GM18498 (cell line): ENCODE data around the gene RTN4IP1.
"Not testable (repeated sequence)": the region's sequence is repeated elsewhere in the genome, so short reads cannot be mapped to it uniquely, and the experiment has no call there.

ENCODE experiments used
- ATAC-seq: cut with Tn5 transposase; IDR thresholded peaks from one replicate; pipeline ENCODE4 v1.9.1; 2021; ENCODE audit warnings: mild to moderate bottlenecking, moderate library complexity; ENCODE audit not compliant: unreplicated experiment

The RTN4IP1 gene

DNA sequence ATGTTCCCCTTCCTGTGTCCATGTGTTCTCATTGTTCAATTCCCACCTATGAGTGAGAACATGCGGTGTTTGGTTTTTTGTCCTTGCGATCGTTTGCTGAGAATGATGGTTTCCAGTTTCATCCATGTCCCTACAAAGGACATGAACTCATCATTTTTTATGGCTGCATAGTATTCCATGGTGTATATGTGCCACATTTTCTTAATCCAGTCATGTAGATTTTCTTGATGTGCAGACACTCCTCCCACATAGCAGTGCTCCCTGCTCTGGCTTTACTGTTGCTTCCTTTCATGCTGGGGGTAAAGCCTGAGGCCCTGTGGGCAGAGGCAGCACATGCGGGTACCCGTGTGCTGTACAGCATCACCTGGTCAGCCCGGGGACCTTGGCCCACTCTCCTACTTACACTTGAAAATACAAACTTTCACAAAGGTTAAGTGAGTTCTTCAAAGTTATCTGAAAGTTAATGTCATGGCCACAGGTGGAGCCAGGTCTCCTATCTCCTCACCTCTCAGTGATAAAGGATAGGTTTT lies 80.3 kb downstream of the RTN4IP1 start:
- not testable (repeated sequence) for ATAC-seq

DNA sequence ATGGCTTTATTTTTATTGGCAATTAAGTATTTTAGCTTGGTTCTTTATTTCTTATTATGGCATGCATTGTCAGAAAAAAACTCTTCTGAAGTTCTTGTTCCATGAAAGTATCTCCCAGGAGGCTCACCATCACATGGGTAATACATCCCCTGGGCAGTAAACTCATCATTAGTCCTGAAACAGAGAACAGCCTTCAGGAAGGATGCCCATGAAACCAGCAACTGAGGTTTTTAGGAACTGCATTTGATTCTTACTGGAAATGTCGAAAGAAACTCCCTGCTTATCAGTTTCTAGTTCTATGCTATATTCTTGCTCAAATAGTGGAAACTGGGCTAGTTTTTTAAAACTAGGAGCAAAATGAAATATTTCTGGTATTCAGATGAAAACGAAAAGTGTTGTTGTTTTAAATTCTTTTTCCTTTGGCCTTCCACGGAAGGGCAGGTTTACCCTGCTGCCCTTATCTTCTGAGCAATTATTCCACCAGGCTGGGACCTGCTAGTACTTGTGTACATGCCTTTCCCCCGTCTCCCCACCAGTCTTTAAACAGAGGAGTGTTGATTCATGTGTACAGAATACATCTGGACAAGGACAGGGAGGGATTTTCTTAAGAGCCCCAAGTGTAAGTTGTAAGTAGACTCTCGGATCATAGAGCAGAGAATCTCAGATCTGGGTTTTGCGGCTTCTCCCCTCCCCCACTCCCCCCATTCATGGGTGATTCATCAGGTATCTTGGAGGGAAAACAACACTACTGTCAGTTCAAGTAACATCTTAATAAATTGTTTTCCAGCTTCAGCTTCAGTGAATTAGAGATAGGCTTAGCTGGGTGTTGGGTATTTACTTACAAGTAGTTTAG lies 81.5 kb downstream of the RTN4IP1 start:
- ATAC-seq: no peak

DNA sequence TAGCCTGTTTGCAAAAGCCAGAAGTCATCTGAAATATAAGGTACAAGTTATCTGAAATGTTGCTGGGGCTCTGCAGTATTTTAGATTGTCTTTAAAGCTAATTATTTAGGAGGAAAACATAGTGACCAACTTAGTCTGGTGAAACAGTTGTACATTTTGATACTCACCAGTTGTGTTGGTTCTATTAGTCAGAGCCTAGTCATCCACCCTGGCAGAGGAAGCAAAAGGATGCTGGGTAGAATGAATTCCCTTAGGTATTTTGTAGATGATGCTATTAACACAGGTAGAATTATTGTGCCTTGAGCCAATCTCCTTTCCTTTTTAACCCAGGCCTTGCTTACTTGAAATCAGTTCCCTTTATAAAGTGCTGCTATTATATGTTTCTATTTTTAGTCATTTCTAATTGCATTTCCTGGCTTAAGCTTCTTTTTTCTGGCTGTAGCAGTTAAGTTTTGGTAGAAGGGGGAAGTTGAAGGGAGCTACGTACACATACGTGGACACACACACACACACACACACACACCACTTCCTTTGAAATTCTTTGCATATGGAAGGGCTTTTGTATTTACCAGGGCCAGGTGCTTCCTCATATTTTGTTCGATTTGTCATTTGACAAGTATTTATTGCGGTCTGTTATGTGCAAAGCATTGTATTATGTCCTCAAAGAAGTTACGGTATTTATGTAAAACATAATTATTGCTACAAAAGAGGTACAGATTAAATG lies 82.4 kb downstream of the RTN4IP1 start:
- no peak for ATAC-seq

DNA sequence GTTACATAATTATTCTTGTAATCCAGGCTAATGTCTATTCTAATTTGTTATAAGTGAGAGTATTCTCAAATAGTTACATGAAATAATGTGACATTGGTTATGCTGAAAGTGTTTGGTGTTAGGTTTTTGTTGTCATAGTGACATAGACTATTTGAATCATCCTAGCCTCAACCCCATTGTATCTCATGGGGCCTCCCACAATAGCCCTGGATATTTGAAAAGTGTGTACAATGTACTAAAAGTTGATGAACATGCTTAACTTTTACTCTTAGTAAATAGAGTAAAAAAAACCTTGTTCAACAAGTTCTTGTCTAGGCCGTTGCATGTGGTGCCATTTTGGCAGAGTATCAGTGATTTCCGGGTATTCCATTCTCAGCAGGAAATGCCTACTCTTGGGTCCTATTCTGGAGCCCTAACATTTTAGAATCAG lies 83.0 kb downstream of the RTN4IP1 start:
- ATAC-seq: no peak

DNA sequence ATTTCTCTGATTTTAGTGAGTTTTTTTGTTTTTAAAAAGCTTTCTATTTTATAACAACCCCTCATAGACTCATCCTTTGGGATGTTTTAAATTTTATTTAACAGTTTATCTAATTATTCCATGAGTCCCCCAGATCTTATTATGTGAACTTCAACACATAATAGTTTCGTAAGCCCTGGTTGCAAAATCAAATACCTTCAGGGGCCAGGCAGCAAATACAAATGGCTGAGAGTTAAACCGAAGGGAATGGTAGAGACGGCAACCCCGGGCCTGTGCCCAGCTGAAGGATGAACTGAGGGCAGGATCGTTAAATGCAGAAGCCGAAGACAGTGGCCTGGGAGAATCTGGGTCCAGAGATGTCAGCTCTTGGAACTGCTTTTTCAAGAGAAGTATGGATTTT lies 88.4 kb downstream of the RTN4IP1 start:
- ATAC-seq: no peak

DNA sequence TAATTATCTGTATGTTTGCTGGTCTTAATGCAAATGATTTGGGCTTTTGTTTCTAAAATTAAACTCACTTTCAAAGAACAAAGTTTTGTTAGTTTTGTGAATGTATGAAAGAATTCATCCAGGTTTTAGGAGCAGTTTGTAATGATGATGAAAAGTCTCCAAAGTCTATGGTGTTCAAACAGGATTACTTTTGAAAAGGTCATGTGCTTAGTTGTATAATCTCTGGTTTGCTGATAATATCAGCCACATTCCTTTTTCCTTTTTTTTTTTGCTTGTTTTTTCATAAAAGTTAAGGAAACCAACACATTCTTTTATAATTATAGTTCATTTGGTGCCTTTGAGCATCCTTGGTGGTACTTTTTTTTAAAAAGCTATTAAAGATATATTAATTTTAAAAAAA lies 88.9 kb downstream of the RTN4IP1 start:
- ATAC-seq: no peak

DNA sequence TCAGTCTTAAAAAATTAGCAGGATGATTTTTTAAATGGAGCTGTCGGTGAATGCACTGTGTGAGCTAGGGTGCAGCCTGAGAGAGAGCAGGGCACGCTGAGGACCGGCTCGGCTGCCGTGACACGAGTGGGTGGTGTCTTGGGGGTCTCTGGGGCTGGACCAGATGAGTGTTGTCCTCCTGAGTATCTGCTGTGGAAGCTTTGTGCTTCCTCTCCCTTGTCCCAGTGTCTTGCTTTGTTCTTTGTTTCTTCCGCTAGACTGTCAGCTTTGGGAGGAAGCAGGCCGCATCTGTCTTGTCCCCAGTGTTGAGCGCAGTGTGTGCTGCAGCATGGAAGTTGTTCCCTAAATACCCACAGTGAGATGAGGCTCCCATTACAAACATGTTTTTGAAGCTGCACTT lies 89.4 kb downstream of the RTN4IP1 start:
- no peak for ATAC-seq

DNA sequence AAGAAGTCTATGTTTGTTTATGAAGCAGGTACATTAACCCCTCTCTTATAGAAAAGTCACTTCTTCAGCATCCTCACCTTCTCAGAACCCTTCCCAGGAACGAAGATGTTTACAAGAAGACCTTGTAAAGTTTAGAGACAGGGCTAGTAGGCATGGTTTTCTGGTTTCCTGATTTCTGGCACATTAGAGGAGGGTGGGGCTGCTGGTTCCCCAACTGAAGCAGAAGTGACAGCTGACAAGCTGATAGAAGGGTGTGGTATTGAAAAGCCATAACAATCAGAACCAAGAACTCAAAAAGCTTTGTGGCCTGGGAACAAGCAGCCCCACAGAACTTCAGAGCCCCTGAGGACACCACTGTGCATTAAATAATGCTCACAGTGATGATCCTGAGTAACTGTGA lies 91.2 kb downstream of the RTN4IP1 start:
- no peak for ATAC-seq

DNA sequence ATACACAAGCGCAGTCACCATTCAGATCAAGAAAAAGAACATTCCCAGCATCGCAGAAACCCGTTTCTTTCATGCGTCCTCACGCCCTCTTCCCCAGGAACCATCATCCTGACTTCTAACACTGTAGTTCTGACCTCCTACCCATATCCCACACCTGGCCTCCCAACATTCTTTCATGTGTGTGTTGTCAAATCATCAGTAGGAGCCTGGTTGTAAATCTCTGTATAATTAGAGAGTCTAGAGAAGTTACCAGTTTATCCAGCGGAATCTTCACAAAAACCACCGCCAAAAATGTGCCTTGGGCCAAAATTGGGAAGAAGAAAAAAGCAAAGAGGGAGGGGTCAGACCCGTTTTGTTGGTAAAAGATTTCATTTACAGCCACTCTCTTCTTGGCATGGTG lies 91.6 kb downstream of the RTN4IP1 start:
- ATAC-seq: no peak

DNA sequence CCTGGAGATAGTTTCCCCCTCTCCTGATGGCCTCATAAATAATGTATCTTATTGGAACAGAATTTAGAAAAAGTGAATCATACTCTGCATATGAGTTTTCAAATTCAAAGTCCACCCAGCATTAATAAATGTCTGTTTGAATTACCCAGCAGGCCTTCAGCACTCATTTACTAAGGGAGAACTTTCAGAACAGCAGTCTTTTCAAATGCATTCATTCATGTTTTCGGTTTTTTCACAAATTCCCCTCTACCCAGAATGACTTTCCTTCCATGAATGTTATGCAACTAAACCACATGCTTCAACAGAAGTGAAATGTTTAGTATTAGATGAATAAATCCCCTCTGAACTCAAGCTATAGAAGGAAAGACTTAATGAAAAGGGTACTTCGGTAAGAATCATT lies 92.4 kb downstream of the RTN4IP1 start:
- ATAC-seq: no peak

DNA sequence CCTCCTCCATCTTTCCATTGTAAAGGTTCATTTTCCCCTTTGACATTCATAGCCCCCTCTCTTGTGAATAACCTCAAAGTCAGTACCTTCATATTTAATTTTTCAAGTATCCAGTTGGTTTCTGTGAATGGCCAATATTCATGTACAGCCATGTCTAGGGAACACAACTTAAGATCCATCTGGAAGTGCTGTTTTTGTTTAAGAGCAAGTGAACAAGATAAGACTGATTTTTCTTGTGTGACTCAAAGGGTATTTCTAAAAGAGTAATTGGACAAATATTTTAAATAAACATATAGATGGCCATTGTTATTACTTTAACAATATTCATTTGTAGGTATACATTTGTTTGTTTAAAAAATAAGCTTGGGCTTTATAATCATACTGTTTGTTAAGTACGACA lies 92.9 kb downstream of the RTN4IP1 start:
- ATAC-seq: no peak

DNA sequence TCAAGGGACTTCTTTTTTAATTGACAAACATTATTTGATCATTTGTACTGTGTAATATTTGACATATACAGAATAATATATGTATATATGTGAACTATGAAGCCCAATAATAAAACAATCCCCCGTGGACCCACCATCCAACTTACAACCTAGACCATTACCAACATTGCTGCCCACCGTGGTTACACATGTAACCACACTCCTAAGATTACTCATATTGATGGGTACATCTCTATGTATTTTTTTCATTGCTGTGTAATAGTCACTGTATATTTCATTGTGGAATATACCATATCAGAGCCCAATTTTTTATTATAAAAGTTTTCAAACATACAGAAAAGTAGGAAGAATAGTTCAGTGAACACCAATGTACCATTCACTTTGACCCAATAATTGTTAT lies 94.3 kb downstream of the RTN4IP1 start:
- ATAC-seq: no peak

DNA sequence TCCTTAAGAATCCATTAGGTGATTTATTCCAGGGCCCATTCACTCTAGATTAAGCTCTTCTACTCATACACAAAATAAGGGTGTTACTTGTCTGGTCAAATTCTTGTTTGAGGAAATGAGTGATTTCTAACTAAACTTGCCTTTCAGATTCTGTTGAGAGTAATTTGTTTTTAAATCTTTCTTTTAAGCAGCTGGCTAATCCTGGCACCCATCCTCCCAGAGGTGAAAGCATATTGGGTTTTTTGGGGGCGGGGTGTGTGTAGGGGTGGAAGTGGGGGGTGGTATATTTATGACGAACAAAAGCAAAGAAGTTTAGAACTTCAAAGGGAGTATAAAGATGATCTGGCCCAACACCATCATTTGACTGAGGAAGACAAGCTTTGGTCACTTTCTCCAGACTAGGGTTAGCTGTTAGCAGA lies 94.7 kb downstream of the RTN4IP1 start:
- no peak for ATAC-seq

DNA sequence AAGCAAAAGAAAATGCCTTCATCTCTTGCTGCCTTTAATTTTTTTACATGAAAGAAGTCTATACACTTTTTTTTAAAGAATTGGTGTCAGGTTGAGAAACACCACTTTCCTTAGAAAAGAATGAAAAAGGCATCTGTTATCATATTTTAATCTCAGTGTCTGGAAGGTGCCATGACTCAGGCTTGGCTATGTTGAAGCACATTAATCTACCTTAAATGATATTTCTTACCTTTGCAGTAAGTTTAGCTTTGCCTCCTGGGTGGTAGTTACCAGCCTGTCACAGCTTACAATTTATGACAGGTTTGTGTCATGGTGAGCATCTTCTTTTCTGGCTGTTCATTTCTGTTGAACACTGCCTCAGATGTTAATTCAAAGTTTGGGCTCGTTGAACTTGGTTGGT lies 95.3 kb downstream of the RTN4IP1 start:
- ATAC-seq: no peak

DNA sequence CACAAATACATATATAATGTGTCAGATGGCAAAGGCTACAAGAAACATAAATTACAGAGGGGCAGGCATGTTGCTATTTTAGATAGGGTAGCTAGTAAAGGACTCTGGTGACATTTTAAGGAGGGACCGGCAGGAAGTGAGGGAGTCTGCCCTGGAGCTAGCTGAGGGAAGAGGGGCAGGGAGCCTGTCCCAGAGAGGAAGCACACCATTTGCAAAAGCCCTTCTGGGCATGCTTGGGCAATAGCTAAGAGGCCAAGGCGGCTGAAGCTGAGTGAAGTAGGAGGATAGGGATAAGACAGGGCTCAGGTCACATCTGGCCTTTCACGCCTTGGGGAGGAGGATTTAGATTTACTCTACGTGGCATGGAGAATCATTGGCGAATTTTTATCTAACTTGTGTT lies 96.2 kb downstream of the RTN4IP1 start:
- no peak for ATAC-seq

DNA sequence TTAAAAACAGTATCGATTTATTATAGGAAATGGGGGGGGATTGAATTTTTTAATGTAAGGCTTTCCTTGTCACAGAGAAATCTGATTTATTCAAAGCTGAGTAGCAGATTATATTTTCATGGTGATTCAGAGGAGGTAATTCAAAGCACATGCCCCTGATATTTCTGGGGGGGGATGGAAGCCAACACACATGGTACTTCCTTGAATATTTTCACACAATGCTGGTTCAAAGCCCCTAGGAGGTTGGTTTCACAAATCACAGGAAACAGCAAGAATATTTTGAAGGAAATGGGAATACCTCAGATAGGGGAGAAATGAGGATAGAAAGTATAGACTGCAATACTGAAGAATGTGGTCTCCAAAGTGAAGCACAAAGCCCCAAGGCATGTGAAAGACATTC lies 98.8 kb downstream of the RTN4IP1 start:
- no peak for ATAC-seq

DNA sequence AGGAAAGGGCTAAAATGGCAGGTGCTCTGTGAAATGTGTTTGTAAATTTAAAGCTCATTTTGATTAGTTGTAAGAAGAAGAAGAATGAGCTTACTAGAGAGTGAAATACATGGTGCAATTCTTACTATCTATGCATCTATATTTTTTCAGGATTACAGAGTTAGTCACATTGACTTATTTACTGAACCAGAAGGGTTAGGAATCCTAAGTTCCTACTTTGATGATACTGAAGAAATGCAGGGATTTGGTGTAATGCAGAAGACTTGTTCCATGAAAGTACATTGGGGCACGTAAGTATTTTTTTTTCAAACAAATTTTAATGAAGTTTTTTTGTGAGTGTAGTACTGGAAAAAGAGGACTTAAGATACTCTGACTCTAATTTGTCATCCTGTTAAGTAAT lies 99.3 kb downstream of the RTN4IP1 start:
- ATAC-seq: no peak

DNA sequence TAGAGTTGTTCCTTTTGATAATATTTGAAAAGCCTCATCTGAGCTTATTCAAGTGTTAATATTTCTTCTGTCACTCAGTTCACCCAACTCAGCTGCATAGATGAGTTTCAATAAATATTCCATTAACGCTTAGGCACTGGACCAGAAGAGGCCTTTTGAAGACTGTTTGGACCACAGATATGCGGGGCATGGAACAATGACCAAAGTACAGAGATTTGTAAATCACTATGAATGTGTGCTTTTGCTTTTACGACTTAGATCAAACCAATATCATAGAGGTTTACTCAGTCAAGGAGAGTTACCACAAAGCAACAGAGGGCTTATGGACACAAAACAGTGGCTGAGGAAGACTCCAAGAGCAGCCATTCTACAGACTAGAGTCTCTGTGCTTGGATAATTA lies 99.9 kb downstream of the RTN4IP1 start:
- no peak for ATAC-seq

DNA sequence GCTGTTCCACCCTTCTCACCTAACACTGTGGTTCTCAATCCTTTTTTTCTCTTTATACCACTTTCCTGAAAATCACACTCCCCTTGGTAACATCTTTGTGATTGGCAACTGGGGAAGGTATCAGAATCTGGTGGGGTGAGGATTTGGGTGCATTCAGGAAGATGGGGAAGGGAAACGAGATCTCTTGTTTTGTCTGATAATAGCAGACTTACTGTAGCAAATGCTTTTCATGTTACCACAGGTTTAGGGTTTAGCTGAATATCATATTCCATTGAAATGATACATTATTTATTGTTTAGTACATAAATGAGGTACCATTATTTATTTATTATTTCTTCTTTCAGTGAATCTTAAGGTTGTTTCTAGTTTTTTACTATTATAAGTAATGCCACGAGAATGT lies 100.8 kb downstream of the RTN4IP1 start:
- no peak for ATAC-seq

DNA sequence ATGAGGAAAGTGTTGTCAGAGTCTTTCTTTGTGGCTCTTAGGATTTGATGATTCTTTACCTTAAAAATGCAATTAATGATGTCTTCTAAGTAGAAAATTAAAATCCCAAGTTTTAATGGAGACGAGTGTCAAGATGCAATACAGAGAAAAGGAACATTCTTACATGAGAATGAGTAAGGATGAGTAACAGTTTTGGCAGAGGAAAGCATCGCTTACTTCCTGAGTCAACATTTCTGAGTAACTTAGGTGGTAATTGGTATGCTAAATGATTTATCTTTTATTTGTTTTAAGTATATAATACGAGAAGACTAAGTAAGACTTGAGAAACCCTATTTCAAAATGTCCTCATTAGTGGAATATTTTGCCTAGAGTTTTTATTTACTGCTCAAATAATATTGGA lies 101.3 kb downstream of the RTN4IP1 start:
- no peak for ATAC-seq

DNA sequence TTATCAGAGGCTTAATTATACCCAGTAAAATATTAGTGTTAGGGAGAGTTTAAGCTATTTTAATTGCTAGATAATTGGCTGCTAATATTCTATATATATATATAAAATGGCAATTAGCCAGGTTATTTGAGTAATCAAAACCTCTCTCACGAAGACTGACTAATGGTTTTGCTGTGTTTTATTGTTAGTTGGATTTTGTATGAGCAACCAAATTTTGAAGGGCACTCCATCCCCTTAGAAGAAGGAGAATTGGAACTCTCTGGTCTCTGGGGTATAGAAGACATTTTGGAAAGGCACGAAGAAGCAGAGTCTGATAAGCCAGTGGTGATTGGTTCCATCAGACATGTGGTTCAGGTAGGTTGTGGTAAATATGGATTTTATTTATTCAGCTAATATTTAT lies 102.2 kb downstream of the RTN4IP1 start:
- no peak for ATAC-seq

DNA sequence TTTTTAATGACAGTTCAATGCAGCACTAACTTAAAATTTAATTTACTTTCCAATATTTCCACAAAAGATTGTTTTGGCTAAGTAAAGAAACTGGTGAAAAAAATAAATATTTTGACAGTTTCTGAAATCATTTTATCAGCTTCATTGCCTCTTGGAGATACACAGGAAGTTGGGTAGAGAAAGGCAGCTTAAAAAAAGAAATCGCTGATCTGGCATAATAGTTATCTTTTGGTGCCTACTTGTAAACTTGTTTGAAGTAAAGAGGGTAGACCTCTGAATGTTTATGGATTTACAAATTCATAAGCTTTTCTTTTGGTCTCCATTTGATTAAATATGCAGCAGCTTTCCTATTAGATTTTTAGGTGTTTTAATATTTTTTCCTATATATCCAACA lies 103.4 kb downstream of the RTN4IP1 start:
- ATAC-seq: no peak
